Naive B cell (primary cell): Measurements from ENCODE around the gene COX10. TPM values are rescaled to one million over a fixed set of nuclear protein-coding genes. Genes with fewer than 3 reads are reported as not detected.
"Not testable (repeated sequence)": the region's sequence is repeated elsewhere in the genome, so short reads cannot be mapped to it uniquely, and the experiment has no call there.

ENCODE experiments used
- ATAC-seq, 2 donors: fragments of 150-1000 bp; cut with Tn5 transposase; 2 replicates each; pipeline ENCODE4 v1.10.0; 2021; ENCODE audit warnings: low read depth in 2 of 2, mild to moderate bottlenecking in 2 of 2, moderate library complexity in 2 of 2
- DNase-seq: peaks from one replicate; pipeline ENCODE4 v3.0.0; 2022
- H3K27ac Mint-ChIP-seq, 6 donors: one replicate each; pipeline ENCODE4 v1.8.0; 2020 to 2022; ENCODE audit warnings: mild to moderate bottlenecking in 6 of 6, mixed read lengths in 6 of 6, moderate library complexity in 5 of 6, inconsistent platforms in 2 of 6
- H3K27me3 Mint-ChIP-seq, 3 donors: one replicate each; pipeline ENCODE4 v1.8.0; 2021 to 2022; ENCODE audit warnings: mixed read lengths in 3 of 3, mild to moderate bottlenecking in 1 of 3
- H3K36me3 Mint-ChIP-seq, 2 donors: one replicate each; pipeline ENCODE4 v1.8.0; 2020 to 2022; ENCODE audit warnings: mixed read lengths in 2 of 2, inconsistent platforms in 1 of 2, mild to moderate bottlenecking in 1 of 2
- H3K4me1 Mint-ChIP-seq, 3 donors: one replicate each; pipeline ENCODE4 v1.8.0; 2020 to 2022; ENCODE audit warnings: mixed read lengths in 3 of 3, inconsistent platforms in 1 of 3, mild to moderate bottlenecking in 1 of 3, moderate library complexity in 1 of 3
- H3K4me3 Mint-ChIP-seq, 8 donors: one replicate each; pipeline ENCODE4 v1.8.0; 2020 to 2022; ENCODE audit warnings: mild to moderate bottlenecking in 8 of 8, mixed read lengths in 8 of 8, moderate library complexity in 8 of 8, inconsistent platforms in 2 of 8
- H3K9me3 Mint-ChIP-seq, 7 donors: one replicate each; pipeline ENCODE4 v1.8.0; 2020 to 2022; ENCODE audit warnings: mixed read lengths in 7 of 7, mild to moderate bottlenecking in 5 of 7, inconsistent platforms in 2 of 7, moderate library complexity in 1 of 7
- polyA plus RNA-seq, 6 donors: library from polyadenylated mRNA; unstranded; fragments of 300-500 nt; fragmentation: Illumina TruSeq; gene quantifications; one replicate each; pipeline ENCODE4 v1.2.3, GENCODE V29; 2021; ENCODE audit warnings: low read depth in 6 of 6

The COX10 gene
- polyA plus RNA-seq, 6 donors from 2014 or later = 16.7 to 30.8 (median 20.8) TPM

DNA sequence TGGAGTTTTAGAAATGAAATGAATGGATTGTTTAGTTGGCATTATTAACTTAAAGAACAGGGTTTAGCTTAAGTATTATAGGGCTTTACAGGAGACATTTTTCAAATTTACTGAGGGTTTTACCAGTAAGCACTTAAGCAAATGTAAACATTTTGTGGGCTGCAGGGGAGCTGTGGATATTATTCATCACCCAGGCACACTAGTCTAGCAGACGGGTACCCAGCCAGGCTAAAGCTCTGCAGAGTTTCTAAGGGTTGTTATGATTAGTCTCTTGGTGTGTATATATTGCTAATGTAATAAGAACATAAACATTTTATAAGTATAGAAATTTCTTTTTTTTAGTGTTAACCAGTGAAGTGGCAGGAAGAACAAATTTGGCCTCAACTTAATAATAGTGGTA, 110.6 kb downstream of the COX10 start:
- H3K4me3 Mint-ChIP-seq, DNase-seq, H3K4me1 Mint-ChIP-seq, H3K9me3 Mint-ChIP-seq, H3K27ac Mint-ChIP-seq, ATAC-seq: not testable (repeated sequence)
- H3K27me3 Mint-ChIP-seq = peaks cover 0 to 10% (median 8%) of the 10 kb centered on the region in 3 donors
- H3K36me3 Mint-ChIP-seq = peaks cover 7 to 14% of the 10 kb centered on the region in 2 donors

DNA sequence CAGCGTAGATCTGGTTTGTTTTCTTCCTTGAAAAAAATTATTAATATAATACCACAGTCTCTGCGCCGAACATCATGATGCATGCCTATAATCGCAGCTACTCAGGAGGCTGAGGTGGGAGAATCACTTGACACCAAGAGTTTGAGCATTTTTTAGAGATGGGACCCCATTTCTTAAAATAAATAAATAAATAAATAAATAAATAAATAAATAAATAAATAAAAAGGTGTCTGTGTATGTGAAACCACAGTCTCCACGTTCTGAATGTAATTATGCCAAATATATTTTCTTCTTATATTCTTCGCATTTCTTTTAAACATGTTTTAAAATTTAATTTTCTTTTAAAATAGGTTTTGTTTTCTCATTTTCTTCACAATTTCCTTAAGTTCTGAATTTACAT, 112.8 kb downstream of the COX10 start:
- not testable (repeated sequence) for H3K27ac Mint-ChIP-seq, ATAC-seq, H3K4me1 Mint-ChIP-seq, DNase-seq, H3K4me3 Mint-ChIP-seq, H3K9me3 Mint-ChIP-seq
- H3K27me3 Mint-ChIP-seq = peaks cover 8 to 15% (median 15%) of the 10 kb centered on the region in 3 donors
- H3K36me3 Mint-ChIP-seq = peaks cover 7 to 14% of the 10 kb centered on the region in 2 donors

DNA sequence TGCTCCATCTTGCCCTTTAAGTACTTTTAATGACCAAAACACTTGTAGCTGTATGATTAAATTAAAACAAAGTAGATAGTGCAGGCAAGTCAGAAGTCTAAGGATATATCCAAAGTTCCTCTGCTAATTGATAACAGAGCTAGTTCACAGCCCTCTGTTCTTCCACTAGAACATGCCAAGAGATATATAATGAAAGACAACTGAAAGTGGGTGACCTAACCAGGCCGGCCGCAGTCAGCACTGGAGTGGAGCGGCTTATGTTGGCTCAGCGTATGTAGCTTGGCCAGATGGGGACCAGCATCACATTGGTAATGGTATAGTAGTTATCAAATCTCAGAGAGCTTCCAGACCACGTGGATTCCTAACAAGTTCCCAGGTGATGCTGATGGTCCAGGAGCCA, 115.2 kb downstream of the COX10 start:
- H3K27me3 Mint-ChIP-seq = peaks cover 12 to 20% (median 15%) of the 10 kb centered on the region in 3 donors
- not testable (repeated sequence) for H3K36me3 Mint-ChIP-seq, DNase-seq, H3K4me3 Mint-ChIP-seq, H3K9me3 Mint-ChIP-seq, H3K4me1 Mint-ChIP-seq, H3K27ac Mint-ChIP-seq, ATAC-seq

DNA sequence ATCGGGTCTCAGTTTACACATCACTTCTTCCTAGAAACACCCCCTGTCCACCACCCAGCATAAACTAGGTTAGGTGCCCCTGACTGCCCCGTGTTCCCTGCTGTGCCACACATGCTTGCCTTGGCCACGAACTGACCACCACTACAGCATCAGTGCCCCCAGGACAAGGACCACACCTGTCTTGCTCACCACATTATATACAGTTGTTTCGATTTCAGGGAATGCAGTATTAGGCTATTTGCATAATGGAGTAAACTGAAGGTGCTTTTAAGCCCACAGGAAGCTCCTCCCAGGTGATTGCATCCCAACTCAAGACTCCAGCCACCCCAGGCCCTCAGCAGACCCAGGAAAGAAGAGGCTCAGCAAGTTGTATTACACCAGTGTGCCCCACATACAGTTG, 117.1 kb downstream of the COX10 start:
- peaks cover 15 to 26% (median 20%) of the 10 kb centered on the region in 3 donors for H3K27me3 Mint-ChIP-seq
- peaks cover 13 to 14% (median 14%) of the 10 kb centered on the region in 3 donors for H3K4me1 Mint-ChIP-seq
- H3K9me3 Mint-ChIP-seq, H3K27ac Mint-ChIP-seq, DNase-seq, H3K36me3 Mint-ChIP-seq, H3K4me3 Mint-ChIP-seq, ATAC-seq: not testable (repeated sequence)

DNA sequence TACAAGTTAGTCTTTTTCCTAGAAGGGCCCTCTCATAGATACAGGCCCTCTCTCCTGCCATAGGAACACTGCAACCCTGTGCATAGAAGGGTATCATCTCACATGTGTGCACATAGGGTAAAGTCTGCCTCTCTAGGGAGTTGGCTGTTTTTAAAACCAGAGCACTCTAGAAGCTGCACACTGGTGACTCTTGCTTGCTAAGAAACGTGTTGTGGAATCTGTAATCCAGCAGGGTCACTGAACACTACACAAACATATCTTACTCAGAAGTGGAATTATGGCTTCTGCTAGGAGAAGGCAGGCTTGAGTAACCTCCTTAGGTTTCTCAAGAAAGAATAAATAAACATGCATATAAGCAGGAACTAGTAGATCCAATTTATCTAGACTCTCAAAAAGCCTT, 121.5 kb downstream of the COX10 start:
- peaks cover 22 to 24% (median 24%) of the 10 kb centered on the region in 3 donors for H3K4me1 Mint-ChIP-seq
- not testable (repeated sequence) for H3K4me3 Mint-ChIP-seq, ATAC-seq, DNase-seq, H3K9me3 Mint-ChIP-seq, H3K27ac Mint-ChIP-seq
- peaks cover 13 to 26% (median 24%) of the 10 kb centered on the region in 3 donors for H3K27me3 Mint-ChIP-seq
- H3K36me3 Mint-ChIP-seq = peaks cover 6 to 15% of the 10 kb centered on the region in 2 donors

DNA sequence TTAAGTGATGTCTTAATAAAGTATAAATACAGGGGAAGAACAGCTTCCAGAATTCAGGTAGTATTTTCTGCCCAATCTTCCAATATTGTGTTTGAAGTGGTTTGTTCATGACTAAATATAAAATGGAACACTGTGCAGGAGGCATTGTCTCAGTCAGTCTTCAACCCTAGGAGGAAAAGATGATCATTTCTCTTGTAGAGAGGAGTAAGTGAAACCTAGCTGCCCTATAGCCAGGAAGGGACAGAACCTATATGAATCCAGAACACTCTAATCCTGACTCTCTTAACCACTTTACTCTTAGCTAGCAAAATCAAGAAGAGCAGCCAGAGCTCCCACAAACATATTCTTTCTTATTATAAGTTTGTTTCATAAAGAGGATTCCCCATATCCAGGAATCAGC, 122.2 kb downstream of the COX10 start:
- Mint-ChIP-seq H3K27ac (peak overlapping the region in 1 of 6 donors; percentile 75), H3K36me3 (peaks cover 6 to 17% of the 10 kb centered on the region in 2 donors), H3K27me3 (peaks cover 13 to 27% (median 19%) of the 10 kb centered on the region in 3 donors), H3K4me1 (peaks cover 28 to 31% (median 30%) of the 10 kb centered on the region in 3 donors), H3K4me3 (peak overlapping the region in 1 of 8 donors; percentile 15)
- DNase-seq, H3K9me3 Mint-ChIP-seq, ATAC-seq: not testable (repeated sequence)

DNA sequence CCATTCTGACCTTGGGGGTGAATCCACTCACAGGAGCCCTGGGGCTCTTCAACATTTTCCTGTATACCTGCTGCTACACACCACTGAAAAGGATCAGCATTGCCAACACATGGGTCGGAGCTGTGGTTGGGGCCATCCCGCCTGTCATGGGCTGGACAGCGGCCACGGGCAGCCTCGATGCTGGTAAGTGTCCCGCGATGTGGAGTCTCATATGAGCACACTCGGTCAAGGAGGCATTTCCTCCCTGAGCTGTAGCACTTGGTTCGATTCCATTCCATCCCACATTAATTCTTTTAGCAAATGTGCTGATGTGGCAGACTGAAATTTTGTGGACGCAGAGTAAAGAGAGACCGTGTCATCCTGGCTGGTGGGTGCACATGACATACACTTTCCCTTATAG, 122.7 kb downstream of the COX10 start:
- peak overlapping the region in 1 of 8 donors; percentile 36 for H3K4me3 Mint-ChIP-seq
- peaks cover 17 to 31% (median 23%) of the 10 kb centered on the region in 3 donors for H3K27me3 Mint-ChIP-seq
- ATAC-seq, DNase-seq, H3K27ac Mint-ChIP-seq, H3K9me3 Mint-ChIP-seq: not testable (repeated sequence)
- H3K36me3 Mint-ChIP-seq = peaks cover 11 to 23% of the 10 kb centered on the region in 2 donors
- peaks cover 32 to 37% (median 33%) of the 10 kb centered on the region in 3 donors for H3K4me1 Mint-ChIP-seq

DNA sequence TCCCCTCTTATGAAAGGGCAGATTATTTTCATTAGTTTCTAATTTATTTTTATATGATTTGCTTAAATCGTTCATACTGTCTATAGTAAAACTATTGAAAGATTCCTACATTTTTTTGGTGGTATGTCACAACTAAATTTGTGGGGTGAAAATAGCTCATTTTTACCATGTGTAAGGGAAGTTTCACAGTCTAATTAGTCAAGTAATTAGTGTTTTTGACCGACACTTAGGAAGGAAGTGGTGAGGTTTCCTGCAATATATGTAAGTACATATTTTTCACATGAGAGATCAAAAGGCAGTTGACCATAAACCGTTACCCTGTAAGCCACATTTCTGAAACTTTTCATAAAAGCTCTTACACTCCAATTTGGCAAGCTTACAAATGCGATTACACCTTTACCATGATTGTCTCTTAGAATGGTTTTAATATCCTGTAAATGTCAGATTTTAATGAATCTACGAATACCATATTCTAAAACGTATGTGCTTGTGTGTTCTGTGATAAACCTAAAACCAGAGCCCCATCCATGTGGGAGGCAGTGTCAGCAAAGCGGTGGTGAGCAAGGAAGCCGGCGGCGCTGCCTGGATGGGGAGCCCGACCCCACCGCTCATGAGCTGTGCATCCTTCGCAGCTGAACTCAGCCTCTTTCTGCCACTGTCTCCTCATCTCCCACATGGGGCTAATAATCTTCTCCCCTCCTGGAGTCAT, 123.5 kb downstream of the COX10 start:
- peaks cover 34 to 38% (median 35%) of the 10 kb centered on the region in 3 donors for H3K4me1 Mint-ChIP-seq
- not testable (repeated sequence) for DNase-seq, H3K9me3 Mint-ChIP-seq, H3K27ac Mint-ChIP-seq
- H3K4me3 Mint-ChIP-seq = peak overlapping the region in 2 of 8 donors; percentile 35 to 36
- H3K36me3 Mint-ChIP-seq = peaks cover 15 to 30% of the 10 kb centered on the region in 2 donors
- ATAC-seq = peak; percentile 30 to 45
- H3K27me3 Mint-ChIP-seq = peaks cover 25 to 36% (median 31%) of the 10 kb centered on the region in 3 donors

DNA sequence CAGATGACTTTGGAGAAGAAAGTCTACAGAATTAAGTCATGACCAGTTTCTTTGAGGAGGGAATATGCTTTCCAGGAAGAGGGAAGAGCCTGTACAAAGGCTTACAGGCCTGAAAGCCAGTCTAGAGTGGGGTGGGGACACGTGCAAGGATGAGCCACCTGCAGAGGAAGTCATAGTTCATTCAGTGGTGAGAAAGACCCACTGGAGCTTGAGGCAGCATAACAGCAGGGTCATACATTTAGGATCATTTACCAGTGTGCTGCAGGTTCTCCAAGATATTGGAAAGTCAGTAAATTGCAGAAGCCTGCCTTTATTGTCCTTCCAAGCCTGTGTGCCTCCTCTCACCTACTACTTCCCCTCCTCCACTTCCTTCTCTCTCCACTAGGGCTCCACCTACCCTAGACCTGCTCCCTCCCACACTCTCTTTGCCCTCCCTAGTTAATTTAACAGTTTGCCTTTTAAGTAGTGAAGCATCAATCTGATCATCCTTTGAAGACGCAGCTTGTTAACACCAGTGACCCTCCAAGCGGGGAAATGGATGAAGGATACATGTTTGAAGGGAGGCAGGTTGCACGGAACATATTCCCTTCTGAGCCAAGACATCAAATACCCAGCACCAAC, 127.2 kb downstream of the COX10 start:
- peak; percentile 37 to 55 for ATAC-seq
- Mint-ChIP-seq H3K27ac (peak overlapping the region in 1 of 6 donors; percentile 17), H3K36me3 (peaks cover 33 to 41% of the 10 kb centered on the region in 2 donors), H3K27me3 (peaks cover 33 to 41% (median 37%) of the 10 kb centered on the region in 3 donors), H3K9me3 (no peaks in the 10 kb centered on the region), H3K4me3 (peak overlapping the region in 1 of 8 donors; percentile 26), H3K4me1 (peaks cover 20 to 25% (median 21%) of the 10 kb centered on the region in 3 donors)
- DNase-seq = peak; percentile 9

DNA sequence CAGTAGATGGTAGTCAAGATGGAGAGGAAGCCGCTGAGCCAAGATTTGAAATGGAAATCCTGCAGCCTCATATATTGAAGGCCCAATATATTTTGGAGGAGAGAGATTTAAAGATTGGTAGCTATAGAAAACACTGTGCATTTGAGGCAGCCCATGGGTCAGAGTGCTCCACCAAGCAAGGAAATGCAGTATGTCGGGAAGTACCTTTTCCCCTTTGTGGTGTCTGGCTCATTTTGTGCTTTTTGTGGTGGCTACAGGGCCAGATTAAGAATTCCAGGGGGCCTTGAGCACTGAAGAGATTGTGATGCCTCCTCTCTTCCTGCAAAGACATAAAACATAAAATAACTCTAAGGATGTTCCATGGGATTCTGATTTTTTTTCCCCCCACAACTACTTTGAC, 127.8 kb downstream of the COX10 start:
- H3K9me3 Mint-ChIP-seq = no peaks in the 10 kb centered on the region
- H3K36me3 Mint-ChIP-seq = peaks cover 36 to 43% of the 10 kb centered on the region in 2 donors
- ATAC-seq (no peak), DNase-seq (no peak)
- H3K27me3 Mint-ChIP-seq = peaks cover 33 to 38% (median 33%) of the 10 kb centered on the region in 3 donors
- peaks cover 15 to 20% (median 17%) of the 10 kb centered on the region in 3 donors for H3K4me1 Mint-ChIP-seq
- H3K4me3 Mint-ChIP-seq = no peak overlapping the region
- H3K27ac Mint-ChIP-seq = no peak overlapping the region

DNA sequence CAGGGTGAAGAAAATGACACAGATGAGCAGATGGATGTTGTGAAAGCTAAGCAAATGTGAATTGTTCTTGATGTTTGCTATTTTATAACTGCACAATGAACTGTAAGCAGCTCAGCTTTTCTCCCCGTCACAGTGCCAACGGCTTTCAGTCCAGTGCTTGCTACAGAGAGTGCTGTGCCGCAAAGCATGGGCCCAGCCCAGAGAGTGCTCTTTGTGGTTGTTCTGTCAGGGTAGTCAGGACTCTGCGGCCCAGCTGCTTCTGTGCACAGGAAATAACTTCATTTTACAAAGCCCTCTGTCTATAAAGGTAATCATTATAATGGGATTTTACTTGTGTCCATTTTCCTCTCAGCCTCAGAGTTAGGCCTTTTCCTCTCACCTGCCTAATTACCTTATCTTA, 128.3 kb downstream of the COX10 start:
- no peak for DNase-seq

DNA sequence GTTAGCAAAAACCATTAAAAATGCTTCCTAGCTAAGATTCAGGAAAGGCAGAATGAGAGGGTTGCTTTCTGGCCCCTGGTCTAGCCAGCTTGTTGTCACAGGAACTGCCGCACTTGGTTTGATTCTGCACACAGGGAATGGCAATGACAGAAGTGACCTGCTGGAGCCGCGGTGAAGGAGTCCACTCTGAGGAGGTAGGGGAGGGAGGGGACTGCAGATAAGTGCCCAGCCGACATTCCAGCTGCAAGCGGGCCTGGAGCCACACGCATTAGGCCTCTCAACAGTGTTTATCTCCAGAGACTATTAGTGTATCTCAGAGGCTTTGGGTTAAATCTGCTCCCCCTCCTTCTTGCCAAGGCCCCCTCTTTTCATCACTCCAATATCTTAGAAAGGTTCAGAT, 128.7 kb downstream of the COX10 start:
- no peak overlapping the region for H3K27ac Mint-ChIP-seq
- no peak for ATAC-seq
- H3K9me3 Mint-ChIP-seq = no peaks in the 10 kb centered on the region
- DNase-seq = no peak
- H3K27me3 Mint-ChIP-seq = peaks cover 30 to 40% (median 30%) of the 10 kb centered on the region in 3 donors
- H3K36me3 Mint-ChIP-seq = peaks cover 36 to 49% of the 10 kb centered on the region in 2 donors
- H3K4me1 Mint-ChIP-seq = peaks cover 10 to 16% (median 13%) of the 10 kb centered on the region in 3 donors
- H3K4me3 Mint-ChIP-seq = no peak overlapping the region

More for the DNA sequence above, 128.3 kb downstream of the COX10 start:
- Mint-ChIP-seq H3K4me1 (peaks cover 10 to 16% (median 13%) of the 10 kb centered on the region in 3 donors), H3K4me3 (no peak overlapping the region), H3K36me3 (peaks cover 36 to 44% of the 10 kb centered on the region in 2 donors), H3K9me3 (no peaks in the 10 kb centered on the region), H3K27me3 (peaks cover 30 to 36% (median 33%) of the 10 kb centered on the region in 3 donors), H3K27ac (no peak overlapping the region)
- no peak for ATAC-seq

DNA sequence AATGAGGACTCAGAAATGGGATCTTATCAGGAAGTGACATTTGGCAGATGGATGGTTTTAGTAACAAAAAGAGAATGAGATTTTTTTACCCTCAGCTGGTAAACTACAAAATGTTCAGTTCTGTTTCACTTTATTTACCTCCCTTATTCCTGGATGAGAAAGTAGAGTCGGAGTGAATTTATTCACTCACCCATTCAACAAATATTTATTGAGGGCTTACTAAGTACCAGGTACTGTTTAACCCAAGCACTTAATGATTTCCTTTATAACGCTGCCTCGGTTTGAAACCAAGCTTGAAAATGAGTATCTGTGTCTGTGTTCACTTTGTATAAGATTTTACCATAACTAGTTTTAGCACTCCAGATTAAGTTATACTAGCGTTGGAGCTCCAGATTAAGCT, 129.3 kb downstream of the COX10 start:
- Mint-ChIP-seq H3K4me1 (peaks cover 10 to 16% (median 13%) of the 10 kb centered on the region in 3 donors), H3K4me3 (no peak overlapping the region)

More for the DNA sequence above, 129.3 kb downstream of the COX10 start:
- Mint-ChIP-seq H3K36me3 (peaks cover 40 to 54% of the 10 kb centered on the region in 2 donors), H3K9me3 (no peaks in the 10 kb centered on the region), H3K27me3 (peaks cover 29 to 40% (median 30%) of the 10 kb centered on the region in 3 donors), H3K27ac (no peak overlapping the region)
- DNase-seq (no peak), ATAC-seq (no peak)
